Endothelial cell (in vitro differentiated cells): ENCODE results near the gene HDAC4. TPM values are rescaled to one million over a fixed set of nuclear protein-coding genes. Genes with fewer than 3 reads are reported as not detected.

Experiments used
- DNase-seq: peaks from one replicate; pipeline ENCODE4 v3.0.0; 2021; ENCODE audit warnings: low spot score
- H3K27ac Mint-ChIP-seq: one replicate; pipeline ENCODE4 v1.8.0; 2021; ENCODE audit warnings: mixed read lengths, inconsistent platforms; ENCODE audit not compliant: unreplicated experiment
- H3K27me3 Mint-ChIP-seq: one replicate; pipeline ENCODE4 v1.8.0; 2021; ENCODE audit warnings: mild to moderate bottlenecking, moderate library complexity, mixed read lengths, inconsistent platforms; ENCODE audit not compliant: unreplicated experiment
- H3K36me3 Mint-ChIP-seq: one replicate; pipeline ENCODE4 v1.8.0; 2021; ENCODE audit warnings: mild to moderate bottlenecking, low read depth, mixed read lengths, inconsistent platforms; ENCODE audit not compliant: unreplicated experiment
- H3K4me1 Mint-ChIP-seq: one replicate; pipeline ENCODE4 v1.8.0; 2021; ENCODE audit warnings: mild to moderate bottlenecking, mixed read lengths, inconsistent platforms; ENCODE audit not compliant: unreplicated experiment
- H3K4me3 Mint-ChIP-seq: one replicate; pipeline ENCODE4 v1.8.0; 2021; ENCODE audit warnings: mild to moderate bottlenecking, mixed read lengths, inconsistent platforms; ENCODE audit not compliant: unreplicated experiment
- H3K9me3 Mint-ChIP-seq: one replicate; pipeline ENCODE4 v1.8.0; 2021; ENCODE audit warnings: mixed read lengths, inconsistent platforms; ENCODE audit not compliant: unreplicated experiment
- total RNA-seq: library from RNA; stranded (reverse); fragmentation: NEBNext Ultra II Directional; extraction: Animal tissue kit (Norgen Biotek cat#: 25700); gene quantifications from one replicate; pipeline ENCODE4 v1.2.1, GENCODE V29; 2021; ENCODE audit not compliant: unreplicated experiment
- TF ChIP-seq, protein P1 (sequence below): fragments of 200-600 bp; sonication (generic); IDR thresholded peaks from one replicate; pipeline ENCODE4 v1.5.0; 2021; ENCODE audit warnings: antibody characterized with exemption; ENCODE audit not compliant: unreplicated experiment

HDAC4 gene
- total RNA-seq, 1 donor from 2014 or later: 26.0 TPM

DNA sequence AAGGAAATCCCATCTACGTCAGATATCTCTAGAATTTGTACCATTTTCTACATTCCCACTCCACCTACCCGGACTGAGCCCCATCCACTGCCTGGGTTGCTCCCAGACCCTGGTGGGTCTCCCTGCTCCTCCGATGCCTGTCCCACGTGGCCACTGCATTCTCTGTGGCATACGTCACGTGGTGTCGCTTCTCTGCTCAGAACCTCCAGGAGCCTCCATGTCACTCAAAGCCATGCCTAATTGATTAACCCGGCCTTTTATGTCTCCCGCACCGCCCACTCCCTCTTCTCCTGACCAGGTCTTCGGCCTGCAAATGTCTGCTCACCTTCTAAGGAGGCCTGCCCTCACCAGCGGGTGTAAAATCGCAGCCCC is 176.6 kb downstream of the HDAC4 start:
- Mint-ChIP-seq H3K4me1 (peaks cover 5% of the 10 kb centered on the region), H3K9me3 (no peaks in the 10 kb centered on the region), H3K27ac (no peak overlapping the region), H3K4me3 (no peak overlapping the region), H3K27me3 (peaks cover 5% of the 10 kb centered on the region), H3K36me3 (no peaks in the 10 kb centered on the region)
- TF ChIP-seq, protein P1, sequence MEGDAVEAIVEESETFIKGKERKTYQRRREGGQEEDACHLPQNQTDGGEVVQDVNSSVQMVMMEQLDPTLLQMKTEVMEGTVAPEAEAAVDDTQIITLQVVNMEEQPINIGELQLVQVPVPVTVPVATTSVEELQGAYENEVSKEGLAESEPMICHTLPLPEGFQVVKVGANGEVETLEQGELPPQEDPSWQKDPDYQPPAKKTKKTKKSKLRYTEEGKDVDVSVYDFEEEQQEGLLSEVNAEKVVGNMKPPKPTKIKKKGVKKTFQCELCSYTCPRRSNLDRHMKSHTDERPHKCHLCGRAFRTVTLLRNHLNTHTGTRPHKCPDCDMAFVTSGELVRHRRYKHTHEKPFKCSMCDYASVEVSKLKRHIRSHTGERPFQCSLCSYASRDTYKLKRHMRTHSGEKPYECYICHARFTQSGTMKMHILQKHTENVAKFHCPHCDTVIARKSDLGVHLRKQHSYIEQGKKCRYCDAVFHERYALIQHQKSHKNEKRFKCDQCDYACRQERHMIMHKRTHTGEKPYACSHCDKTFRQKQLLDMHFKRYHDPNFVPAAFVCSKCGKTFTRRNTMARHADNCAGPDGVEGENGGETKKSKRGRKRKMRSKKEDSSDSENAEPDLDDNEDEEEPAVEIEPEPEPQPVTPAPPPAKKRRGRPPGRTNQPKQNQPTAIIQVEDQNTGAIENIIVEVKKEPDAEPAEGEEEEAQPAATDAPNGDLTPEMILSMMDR: no peak
- DNase-seq: no peak

DNA sequence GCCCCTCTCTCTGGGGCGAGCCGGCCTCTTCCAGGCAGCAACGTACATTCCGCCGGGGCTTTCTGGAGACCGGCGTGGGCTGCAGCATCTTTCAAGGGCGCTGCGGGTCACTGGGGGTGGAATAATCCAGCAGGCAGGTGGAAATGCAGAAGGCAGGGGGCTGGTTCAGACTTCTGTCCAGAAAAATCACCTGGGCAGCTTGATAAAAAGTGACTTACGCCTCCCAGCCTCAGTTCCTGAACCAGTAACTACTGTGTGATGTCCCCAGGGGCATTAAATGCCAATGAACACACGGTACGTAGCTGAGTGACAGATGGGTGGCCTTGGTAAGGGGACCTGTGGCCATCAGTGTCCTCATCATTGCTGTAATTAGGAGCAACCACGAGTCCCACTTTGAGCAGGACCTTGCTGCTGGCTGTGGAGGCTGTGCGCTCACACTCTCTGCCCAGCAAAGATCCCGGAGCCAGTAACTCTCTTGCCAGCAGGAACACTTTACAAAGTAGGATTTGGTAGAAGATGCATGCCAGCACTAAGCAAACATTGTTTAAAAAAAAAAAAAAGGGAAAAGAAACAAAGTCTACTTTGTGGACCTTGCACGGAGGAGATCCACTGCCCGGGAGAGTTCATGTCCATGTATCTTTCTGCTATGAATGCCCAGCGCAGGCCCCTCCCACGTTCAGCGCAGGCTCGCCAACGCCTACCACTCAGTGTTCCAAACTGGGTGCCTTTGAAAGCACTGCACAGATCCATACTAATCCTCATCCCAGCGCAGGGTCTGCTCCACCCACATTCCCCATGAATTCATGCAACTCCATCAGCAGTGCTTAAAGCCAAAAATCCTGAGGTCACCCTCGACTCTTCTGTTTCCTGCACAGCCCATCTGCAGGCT is 177.3 kb downstream of the HDAC4 start:
- Mint-ChIP-seq H3K36me3 (no peaks in the 10 kb centered on the region), H3K4me3 (no peak overlapping the region), H3K9me3 (no peaks in the 10 kb centered on the region), H3K27ac (no peak overlapping the region), H3K27me3 (peaks cover 5% of the 10 kb centered on the region), H3K4me1 (peaks cover 5% of the 10 kb centered on the region)
- TF ChIP-seq, protein P1: no peak
- no peak for DNase-seq

DNA sequence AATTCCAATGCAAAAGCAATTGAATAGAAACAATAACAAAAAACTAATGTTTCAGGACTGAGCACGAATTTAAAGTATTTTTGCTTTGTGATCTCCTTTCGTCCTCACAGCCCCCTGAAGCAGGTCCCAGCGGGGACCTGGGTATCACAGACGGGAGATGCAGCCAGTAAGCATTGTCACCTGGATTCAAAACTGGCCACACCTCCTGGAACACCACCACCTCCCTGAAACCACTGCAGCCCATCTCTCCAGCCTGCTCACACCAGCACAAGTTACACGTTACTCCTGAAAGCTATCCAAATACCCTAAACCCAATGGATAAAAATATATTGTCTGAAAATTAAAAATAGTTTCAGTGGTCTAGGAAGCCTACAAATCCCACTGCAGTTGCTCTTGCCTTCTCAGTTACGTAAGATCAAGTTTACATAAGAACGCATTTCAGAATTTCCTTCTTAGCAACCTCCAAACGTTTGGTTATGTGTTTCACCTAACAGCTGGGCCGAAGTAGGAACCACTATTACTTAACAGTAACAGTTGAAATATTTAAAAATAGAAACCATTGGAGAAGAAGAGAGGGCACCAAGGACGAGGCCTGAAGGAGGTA is 178.0 kb downstream of the HDAC4 start:
- Mint-ChIP-seq H3K4me1 (peaks cover 5% of the 10 kb centered on the region), H3K9me3 (no peaks in the 10 kb centered on the region), H3K4me3 (no peak overlapping the region), H3K27ac (no peak overlapping the region), H3K27me3 (peaks cover 3% of the 10 kb centered on the region), H3K36me3 (no peaks in the 10 kb centered on the region)
- no peak for DNase-seq
- TF ChIP-seq, protein P1: no peak

DNA sequence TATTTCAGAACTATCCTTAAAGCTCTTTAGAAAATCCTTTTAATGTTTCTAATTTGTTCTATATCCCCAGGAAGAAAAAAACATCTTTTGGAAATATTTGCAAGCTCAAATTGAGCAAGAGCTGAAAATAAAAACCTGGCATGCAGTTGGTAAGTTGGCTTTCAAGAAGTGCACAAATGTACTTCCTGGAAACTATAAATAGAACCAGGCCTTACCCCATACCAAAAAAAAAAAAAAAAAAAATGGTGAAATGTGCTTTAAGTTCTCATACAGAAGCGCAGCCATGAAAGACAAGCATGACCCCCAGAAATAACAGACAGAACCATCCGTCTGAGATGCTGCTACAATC is 178.5 kb downstream of the HDAC4 start:
- H3K27ac Mint-ChIP-seq: no peak overlapping the region
- H3K4me1 Mint-ChIP-seq: peaks cover 5% of the 10 kb centered on the region
- H3K9me3 Mint-ChIP-seq: no peaks in the 10 kb centered on the region
- no peaks in the 10 kb centered on the region for H3K36me3 Mint-ChIP-seq
- DNase-seq: no peak
- peaks cover 3% of the 10 kb centered on the region for H3K27me3 Mint-ChIP-seq
- no peak overlapping the region for H3K4me3 Mint-ChIP-seq
- TF ChIP-seq, protein P1: no peak

DNA sequence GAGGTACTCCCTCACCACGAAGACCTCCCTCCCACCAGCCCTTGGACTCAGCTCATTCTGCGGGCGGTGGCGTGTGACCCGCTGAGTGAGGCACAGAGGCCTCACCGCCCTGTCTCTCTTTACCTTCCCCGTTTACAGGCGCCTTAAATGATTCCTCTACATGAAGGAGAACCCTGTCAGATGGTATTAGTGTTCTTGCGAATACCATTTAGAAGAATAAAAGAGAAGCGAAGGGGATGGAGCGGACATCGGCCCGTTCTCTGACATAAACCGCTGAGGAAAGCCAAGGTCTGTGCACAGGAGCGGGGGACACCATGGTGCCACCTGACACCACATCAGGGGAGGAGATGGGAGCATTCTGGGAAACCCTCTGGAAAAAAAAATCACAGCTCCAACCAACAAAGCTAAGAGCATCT is 179.8 kb downstream of the HDAC4 start:
- H3K4me3 Mint-ChIP-seq: no peak overlapping the region

More for the DNA sequence above, 179.8 kb downstream of the HDAC4 start:
- TF ChIP-seq, protein P1: no peak
- H3K9me3 Mint-ChIP-seq: no peaks in the 10 kb centered on the region
- H3K4me1 Mint-ChIP-seq: peaks cover 13% of the 10 kb centered on the region
- H3K27me3 Mint-ChIP-seq: peaks cover 3% of the 10 kb centered on the region
- no peak overlapping the region for H3K27ac Mint-ChIP-seq
- DNase-seq: no peak
- H3K36me3 Mint-ChIP-seq: no peaks in the 10 kb centered on the region
